HG02970 (cell line): Measurements from ENCODE around the gene SBNO1.
A peak's percentile ranks its signal among the peaks of the same experiment; 100 is the strongest.
"Not testable (repeated sequence)": the region's sequence is repeated elsewhere in the genome, so short reads cannot be mapped to it uniquely, and the experiment has no call there.

Experiments used
- ATAC-seq: cut with Tn5 transposase; IDR thresholded peaks from one replicate; pipeline ENCODE4 v1.9.1; 2021; ENCODE audit warnings: mild to moderate bottlenecking, moderate library complexity, moderate number of reproducible peaks; ENCODE audit not compliant: unreplicated experiment, low FRiP score

The SBNO1 gene

DNA sequence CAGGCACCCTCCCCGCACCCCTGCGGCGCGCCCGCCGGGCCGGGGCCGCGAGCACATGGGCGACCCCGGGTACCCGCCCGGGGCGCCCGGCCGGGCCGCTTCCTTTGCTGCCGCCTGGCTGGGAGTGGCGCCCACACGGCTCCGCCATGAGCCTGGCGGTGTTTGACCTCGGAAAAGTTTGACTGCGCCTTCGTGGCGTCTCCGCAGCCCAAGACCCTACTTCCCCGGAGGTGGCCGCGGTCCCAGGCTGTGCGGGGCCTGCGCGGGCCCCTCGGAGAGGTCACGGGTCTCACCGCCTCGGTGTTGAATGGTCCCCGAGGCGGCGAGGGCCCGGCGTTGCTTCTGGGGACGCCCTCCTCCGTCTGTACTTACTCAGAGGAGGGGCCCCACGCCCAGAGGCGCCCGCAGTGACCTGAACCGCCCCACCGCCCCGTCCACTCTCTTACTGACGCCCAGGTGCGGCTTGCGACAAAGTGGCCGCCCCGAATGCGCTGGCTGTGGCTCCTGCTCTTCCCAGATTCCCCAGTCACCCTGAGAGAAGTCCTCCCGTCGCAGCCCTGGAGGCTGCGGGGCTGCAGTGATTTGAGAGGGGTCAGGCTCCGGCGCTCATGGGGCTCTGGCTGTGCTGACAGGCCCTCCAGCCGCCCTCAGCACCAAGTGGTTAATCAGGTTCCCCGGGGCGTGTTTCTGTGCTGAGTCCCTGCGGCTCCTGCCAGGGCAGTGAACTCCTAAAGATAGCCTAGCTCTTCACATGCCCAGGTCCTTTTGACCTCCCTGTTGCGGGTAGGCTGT lies 25.1 kb upstream of the SBNO1 start:
- ATAC-seq, result peak; percentile 19

DNA sequence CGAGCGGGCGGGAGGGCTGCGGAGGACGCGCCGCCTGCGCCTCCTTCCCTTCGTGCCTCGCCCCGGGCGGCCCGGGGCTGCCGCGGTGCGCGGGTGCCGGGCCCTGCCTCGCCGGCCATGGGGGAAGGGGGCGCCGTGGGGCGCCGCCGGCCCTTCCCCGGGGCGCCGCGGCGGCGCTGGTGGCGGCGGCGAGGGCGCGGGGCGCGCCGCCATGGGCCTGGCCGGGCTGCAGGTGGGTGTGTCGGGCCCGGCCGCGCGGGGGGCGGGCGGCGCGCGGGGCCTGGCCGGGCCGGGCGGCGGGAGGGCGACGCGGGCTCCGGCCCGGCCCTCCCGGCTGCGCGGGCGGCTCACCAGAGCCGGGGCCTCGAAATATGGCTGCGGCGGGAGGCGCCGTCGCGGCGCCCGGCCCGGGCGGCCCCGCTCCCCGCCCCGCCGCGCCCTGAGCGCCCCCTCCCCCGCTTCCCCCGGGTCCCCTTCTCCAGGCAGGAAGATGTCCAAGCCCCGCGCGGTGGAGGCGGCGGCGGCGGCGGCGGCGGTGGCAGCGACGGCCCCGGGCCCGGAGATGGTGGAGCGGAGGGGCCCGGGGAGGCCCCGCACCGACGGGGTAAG lies 24.4 kb upstream of the SBNO1 start:
- no peak for ATAC-seq

DNA sequence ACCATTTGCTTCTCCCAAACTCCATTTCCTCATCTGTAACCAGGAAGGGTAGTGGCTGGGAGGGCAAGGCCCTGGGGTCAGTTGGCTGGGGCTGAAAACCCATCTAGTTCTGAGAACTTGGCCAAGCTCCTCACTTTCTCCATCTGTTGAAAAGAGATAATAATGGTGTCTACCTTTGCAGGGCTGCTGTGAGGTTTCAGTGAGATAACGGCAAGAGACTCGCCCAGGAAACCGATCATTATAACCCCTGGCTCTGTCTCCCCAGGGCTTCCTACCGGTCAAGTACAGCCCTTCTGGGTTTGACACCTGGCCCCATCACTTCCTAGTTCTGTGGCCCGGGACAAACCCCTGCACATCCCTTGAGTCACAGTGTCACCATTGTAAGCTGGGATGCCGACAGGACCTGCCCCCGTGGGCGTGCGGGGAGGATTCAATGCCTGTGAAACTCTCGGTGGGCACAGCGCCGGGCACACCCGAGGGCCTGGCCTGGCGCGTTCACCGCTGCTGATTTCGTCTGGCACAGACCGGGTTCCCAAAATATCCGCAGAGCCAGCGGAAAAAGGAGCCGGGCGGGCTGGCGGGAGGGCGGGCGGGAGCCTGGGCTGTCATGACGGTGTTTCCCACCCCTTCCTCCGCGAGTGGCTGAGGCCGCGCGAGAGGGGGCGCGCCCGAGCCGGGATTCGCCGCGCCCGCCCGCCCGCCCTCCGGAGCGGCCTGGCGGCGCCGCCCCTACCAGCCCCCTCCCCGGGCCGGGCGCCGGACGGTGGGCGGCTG lies 23.7 kb upstream of the SBNO1 start:
- peak; percentile 35 for ATAC-seq

DNA sequence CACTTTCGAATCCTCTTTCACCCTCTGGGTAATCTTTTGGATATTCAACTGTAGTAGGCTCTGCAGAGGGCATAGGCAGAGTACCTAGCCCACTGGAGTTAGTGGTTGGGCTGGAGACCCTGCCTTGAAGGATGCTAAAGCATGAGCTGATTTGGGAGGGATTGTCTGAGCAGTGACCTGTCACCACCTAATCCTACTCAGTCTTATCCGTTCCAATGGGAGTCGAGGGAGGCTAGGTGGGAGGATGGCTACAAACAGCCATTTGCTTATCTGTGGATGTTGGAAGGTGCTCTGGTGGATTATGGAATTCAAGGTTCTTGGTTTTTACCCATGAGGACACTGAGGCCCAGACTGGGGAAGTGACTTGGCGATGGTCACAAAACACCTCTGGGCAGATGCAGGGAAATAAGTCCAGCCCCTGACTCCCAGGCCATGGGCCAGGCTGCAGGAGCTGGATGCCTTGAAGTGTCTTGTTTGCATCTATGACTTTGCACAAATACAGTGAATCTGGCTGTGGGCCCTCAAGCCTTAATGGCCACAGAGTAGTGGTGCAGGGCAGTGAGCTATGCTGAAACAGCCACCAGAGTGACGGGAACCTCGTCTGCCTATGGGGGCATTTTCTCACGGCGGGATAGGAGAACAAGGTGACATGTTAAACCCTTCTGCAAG lies 23.0 kb upstream of the SBNO1 start:
- ATAC-seq, result no peak

DNA sequence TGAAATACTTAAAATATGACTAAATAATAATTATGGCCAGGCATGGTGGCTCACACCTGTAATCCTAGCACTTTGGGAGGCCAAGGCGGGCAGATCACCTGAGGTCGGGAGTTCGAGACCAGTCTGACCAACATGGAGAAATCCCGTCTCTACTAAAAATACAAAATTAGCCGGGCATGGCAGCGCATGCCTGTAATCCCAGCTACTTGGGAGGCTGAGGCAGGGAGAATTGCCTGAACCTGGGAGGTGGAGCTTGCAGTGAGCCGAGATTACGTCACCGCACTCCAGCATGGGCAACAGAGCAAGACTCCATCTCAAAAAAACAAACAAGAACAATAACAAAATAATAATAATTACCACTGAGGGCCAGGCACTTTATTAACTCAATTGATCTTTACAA lies 20.9 kb upstream of the SBNO1 start:
- ATAC-seq, result not testable (repeated sequence)

DNA sequence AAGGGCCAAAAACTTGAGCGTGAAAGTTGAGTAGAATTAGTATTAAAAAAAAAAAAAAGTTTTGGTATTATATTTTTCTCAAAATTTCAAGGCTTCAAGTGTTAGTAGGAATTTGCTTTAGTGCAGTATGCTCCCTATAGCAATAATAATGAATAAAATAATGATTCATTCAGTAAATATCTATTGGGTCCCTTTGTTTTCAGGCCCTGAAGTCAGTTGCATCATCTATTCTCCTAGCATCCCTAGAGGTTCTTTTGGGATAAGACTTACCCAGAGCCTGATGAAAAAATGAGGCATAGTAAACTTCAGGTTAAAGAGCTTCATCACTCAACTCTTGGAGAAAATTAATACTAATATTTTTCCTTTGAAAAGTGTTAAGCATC lies 20.3 kb upstream of the SBNO1 start:
- no peak for ATAC-seq

DNA sequence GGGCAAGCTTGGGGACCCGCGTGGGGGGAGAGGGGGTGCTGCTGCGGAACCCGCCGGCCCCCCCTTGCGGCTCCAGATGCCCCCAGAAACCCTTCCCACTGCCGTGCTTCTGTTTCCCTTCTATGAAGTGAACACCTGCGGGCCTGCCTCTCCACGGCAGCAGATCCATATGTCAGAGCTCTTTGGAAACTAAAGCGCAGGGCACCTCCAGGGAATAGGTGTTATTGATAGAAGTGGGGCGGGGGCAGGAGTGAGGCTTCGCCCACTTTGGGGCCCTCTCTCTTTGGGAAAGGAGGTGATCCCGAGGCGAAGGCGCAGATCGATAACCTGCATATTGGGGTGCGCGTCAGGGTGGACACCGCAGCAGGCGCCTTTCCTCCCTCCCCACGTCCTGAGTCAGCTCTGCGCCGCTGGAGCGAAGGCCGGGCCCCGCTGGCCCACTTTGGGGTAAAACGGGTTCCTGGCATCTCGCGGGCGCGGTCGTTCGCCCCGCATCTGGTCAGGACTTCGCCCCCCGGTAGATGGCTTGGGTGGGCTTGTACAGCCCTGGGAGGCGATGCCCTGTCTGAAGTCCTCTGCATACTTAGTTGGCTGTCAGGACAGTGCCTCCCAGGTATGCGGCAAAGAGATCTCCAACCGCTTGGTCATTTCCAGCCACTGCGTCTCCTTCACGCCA lies 19.8 kb upstream of the SBNO1 start:
- no peak for ATAC-seq

DNA sequence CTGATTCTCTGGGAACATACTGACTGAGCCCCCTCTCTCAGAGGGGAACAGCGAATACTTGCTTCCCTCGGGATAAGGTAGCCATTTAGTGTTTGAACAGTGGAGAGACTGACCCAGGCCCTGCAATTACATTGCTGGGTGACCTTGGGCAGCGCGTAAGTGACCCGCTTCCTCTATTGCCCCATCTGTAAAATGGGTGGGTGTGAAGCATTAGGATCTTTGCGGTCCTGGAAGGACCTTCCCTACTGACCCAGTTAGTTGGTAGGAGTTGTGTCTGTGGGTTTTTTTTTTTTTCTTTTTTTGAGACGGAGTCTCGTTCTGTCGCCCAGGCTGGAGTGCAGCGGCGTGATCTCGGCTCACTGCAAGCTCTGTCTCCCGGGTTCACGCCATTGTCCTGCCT lies 18.0 kb upstream of the SBNO1 start:
- no peak for ATAC-seq

DNA sequence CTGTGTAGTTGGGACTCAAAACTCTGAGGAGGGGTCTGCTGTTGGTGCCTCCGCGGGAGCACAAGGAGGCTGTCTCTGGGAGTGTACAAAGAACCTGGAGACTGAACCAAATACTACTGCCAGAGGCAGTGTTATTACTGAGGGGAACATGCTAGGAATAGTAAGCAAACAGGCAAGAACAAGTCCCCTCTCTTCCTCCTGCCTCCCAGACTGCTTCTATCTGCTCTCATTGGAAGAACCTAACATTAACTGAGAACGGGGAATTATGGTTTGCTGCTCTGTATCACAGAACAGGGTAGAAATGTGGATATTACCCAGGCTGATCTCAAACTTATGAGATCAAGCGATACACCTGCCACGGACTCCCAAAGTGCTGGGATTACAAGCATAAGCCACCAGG lies 14.7 kb upstream of the SBNO1 start:
- no peak for ATAC-seq

DNA sequence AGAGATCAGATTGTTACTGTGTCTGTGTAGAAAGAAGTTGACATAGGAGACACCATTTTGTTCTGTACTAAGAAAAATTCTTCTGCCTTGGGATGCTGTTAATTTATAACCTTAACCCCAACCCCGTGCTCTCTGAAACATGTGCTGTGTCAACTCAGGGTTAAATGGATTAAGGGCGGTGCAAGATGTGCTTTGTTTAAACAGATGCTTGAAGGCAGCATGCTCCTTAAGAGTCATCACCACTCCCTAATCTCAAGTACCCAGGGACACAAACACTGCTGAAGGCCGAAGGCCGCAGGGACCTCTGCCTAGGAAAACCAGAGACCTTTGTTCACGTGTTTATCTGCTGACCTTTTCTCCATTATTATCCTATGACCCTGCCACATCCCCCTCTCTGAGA lies 7.8 kb upstream of the SBNO1 start:
- not testable (repeated sequence) for ATAC-seq

DNA sequence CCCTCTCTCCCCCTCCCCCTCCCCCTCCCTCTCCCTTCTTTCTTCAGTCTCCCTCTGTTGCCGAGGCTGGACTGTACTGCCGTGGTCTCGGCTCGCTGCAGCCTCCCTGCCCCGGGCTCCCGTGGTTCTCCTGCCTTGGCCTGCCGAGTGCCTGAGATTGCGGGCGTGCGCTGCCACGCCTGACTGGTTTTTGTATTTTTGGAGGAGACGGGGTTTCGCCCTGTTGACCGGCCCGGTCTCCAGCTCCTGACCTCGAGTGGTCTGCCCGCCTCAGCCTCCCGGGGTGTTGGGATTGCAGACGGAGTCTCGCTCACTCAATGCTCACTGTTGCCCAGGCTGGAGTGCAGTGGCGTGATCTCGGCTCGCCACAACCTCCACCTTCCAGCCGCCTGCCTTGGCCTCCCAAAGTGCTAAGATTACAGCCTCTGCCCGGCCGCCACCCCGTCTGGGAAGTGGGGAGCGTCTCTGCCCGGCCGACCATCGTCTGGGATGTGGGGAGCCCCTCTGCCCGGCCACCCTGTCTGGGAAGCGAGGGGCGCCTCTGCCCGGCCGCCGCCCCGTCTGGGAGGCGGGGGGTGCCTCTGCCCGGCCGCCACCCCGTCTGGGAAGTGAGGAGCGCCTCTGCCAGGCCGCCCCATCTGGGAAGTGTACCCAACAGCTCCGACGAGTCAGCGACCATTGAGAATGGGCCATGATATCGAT lies 7.2 kb upstream of the SBNO1 start:
- ATAC-seq, result not testable (repeated sequence)

DNA sequence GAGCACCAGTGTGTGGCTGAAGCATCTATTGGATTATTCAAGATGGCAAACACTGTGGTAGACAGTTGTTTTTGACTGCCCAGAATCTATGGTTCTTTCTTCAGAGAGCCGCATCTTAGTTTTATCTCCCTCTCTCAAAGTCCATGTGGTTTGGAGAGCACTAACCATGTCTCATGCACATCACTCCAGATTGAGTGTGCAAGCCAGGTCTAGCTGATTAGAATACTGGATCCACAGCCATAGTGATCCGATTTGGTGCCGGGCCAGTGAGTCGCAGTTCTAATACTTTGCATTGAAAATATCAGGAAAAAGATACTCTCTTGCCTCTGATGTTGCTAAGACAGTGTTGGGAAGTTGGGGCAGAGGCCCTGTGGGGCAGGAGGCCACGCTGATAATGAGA lies 4.6 kb upstream of the SBNO1 start:
- ATAC-seq, result no peak

DNA sequence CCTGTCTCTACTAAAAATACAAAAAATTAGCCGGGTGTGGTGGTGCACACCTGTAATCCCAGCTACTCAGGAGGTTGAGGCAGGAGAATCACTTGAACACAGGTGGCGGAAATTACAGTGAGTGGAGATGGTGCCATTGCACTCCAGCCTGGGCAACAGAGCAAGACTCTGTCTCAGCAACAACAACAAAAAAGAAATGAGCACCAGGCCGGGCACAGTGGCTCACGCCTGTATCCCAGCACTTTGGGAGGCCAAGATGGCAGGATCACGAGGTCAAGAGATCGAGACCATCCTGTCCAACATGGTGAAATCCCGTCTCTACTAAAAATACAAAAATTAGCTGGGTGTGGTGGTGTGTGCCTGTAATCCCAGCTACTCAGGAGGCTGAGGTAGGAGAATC lies 3.8 kb upstream of the SBNO1 start:
- ATAC-seq, result not testable (repeated sequence)

DNA sequence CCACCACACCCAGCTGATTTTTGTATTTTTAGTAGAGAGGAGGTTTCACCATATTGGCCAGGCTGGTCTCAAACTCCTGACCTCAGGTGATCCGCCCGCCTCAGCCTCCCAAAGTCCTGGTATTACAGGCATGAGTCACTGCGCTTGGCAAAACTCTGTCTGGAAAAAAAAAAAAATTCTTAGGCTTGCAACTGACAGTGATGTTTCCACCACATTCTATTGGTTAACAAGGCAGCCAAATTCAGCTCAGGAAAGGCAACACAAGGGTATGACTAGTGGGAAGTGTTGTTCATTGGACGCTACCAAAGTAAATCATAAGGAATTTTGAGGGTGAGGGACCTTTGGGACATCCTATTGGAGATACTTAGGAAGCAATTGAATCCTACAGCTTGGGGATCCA lies 2.9 kb upstream of the SBNO1 start:
- no peak for ATAC-seq

DNA sequence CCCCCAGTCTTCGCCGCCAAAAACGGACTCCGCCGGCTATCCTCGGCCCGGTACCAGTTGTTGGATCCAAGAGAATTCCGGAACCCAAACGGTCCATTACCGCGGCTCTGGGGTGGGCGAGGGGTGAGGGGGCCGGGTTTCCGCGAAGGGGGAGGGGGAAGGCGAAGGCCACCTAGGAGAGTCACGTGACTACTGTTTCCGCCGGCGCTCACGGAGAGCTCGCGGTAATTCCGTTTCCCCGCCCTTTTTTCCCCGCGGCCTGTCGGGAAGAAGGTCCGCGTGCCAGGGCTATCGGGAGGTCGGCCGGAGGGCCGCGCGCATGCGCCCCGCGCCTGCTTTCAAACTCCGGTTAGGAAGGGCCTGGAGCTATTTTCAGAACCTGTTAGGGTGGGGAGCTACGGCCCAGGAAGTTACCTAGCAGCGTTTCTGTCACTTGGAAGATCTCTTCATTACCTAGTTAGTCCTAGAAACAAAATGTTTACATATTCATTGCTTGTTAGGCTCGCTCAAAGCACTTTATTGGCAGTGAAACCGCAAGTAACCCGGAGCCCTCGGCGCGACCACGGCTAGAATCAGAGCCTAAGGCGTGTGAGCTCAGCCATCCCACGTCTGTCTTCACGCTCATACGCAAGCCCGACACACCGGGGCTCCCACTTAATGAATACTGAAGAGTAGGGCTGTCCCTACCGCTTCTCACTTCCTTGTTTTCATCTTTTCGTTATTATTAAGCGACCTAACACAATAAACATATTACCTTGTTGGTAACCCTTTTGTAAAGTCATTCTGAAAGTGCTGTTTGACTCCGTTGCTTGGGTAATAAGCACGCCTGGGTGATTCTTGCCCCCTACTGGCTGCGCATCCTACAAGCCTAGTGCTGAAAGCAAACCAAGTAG lies 624 bp upstream of the SBNO1 start:
- ATAC-seq, result peak; percentile 66

DNA sequence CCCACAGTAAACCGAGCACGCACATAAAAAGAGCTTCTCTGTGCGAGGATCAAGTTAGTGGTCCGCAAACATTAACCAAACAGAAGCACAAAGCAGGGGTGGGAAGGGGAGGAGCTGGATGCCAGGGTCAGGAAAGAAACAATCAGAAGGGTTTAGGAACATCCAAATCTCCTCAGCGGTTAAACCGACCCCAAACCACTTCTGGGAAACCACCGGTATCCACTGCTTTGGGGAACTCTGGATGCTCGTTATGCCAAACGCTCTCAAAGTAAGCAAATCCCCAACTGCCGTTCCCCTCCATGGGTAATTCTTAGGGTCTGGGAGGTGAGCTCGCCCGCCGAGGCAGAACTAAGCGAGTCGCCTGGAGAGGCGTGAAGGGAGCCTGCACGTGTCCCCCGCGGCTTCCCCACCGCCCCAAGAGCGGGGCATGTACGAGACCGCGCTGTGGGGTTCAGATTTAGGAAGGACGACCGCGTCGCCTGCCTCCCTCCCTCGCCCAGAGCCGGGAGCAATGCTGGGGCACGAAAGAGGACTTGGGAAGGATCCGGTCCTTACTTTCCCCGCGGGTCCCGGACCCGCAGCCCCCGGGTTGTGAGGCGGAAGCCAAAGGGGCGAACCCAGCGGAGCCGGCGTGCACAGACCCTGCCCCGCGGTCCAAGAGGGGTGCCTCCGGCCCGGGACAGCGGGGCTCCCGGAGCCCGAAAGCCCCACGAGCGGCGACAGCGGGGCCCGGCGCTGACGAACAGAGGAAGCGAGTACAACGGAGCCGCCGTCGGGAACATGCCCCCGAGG lies 711 bp downstream of the SBNO1 start:
- ATAC-seq, result peak; percentile 5

DNA sequence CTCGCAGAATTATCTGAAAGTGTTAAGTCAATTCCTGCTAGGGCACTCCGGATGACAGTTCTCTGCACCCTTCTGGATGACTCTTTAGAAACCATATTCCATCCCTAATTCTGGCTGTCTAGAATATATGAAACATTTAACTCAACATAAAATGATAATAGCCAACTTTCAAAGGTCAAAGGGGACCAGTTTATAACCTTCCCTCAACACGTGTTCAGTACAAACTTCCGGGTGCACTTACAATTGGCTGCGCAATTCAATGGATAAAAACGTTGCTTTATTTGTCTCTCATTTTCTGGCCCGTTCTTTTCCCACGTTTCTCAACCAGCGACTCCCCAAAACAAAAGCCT lies 1.3 kb downstream of the SBNO1 start:
- no peak for ATAC-seq

DNA sequence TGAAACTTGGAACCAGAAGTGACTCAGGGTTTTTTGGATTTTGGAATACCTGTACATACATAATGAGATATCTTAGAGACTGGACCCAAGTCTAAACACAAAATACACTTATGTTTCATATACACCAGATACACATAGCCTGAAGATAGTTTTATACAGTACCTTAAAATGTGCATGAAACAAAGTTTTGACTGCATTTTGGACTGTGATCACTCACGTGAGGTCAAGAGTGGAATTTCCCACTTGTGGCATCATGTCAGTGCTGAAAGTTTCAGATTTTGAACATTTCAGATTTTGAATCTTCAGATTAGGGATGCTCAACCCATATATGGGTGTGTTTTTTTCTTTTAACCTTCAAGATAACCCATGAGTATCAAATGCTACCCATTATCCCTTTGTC lies 6.6 kb downstream of the SBNO1 start:
- no peak for ATAC-seq
